ENCODE results near the gene UGT1A5.

Gene UGT1A5

GRCh38 chr2:233789554-233789953 is 76.8 kb downstream of the UGT1A5 start:
- CTCF ChIA-PET, result no interaction called here
- TF ChIP-seq CTCF (IDR thresholded peaks at IDR 0.05; ENCODE audit: insufficient read depth, low read length, missing control alignments), result no peak
- POLR2A ChIA-PET, result no interaction called here

GRCh38 chr2:233791151-233791882 is 78.6 kb downstream of the UGT1A5 start:
- CTCF ChIA-PET, result no interaction called here
- POLR2A ChIA-PET, result no interaction called here
- H3K4me3 ChIP-seq (ENCODE audit: low read depth, low read length), result no peak overlapping the region
- no peak for DNase-seq (ENCODE audit: low read depth, low spot score)
- TF ChIP-seq CTCF (IDR thresholded peaks at IDR 0.05; ENCODE audit: insufficient read depth, low read length, missing control alignments), result no peak

More at GRCh38 chr2:233789554-233789953, 76.8 kb downstream of the UGT1A5 start:
- DNase-seq (ENCODE audit: low read depth, low spot score), result no peak
- no peak overlapping the region for H3K4me3 ChIP-seq (ENCODE audit: low read depth, low read length)

- TF ChIP-seq CTCF (IDR thresholded peaks at IDR 0.05; ENCODE audit: insufficient read depth, low read length, missing control alignments), result no peak
- CTCF ChIA-PET, result no interaction called here
- POLR2A ChIA-PET, result no interaction called here
- no peak overlapping the region for H3K4me3 ChIP-seq (ENCODE audit: low read depth, low read length)
- no peak for DNase-seq (ENCODE audit: low read depth, low spot score)
Measured at GRCh38 chr2:233791883-233792329, 79.2 kb downstream of the UGT1A5 start.

- POLR2A ChIA-PET, result no interaction called here
- H3K4me3 ChIP-seq (ENCODE audit: low read depth, low read length), result no peak overlapping the region
- DNase-seq (ENCODE audit: low read depth, low spot score), result no peak
- no peak for TF ChIP-seq CTCF (IDR thresholded peaks at IDR 0.05; ENCODE audit: insufficient read depth, low read length, missing control alignments)
- CTCF ChIA-PET, result no interaction called here
Measured at GRCh38 chr2:233792720-233793119, 80.0 kb downstream of the UGT1A5 start.

GRCh38 chr2:233793465-233794127 is 80.9 kb downstream of the UGT1A5 start:
- DNase-seq (ENCODE audit: low read depth, low spot score), result no peak

More at GRCh38 chr2:233793465-233794127, 80.9 kb downstream of the UGT1A5 start:
- TF ChIP-seq CTCF (IDR thresholded peaks at IDR 0.05; ENCODE audit: insufficient read depth, low read length, missing control alignments), result no peak
- no peak overlapping the region for H3K4me3 ChIP-seq (ENCODE audit: low read depth, low read length)
- CTCF ChIA-PET, result no interaction called here
- POLR2A ChIA-PET, result no interaction called here
